K562 (cell line): ENCODE measurements around the gene SUPT3H. TPM values are rescaled to one million over a fixed set of nuclear protein-coding genes. Genes with fewer than 3 reads are reported as not detected.
"Not testable (repeated sequence)": the region's sequence is repeated elsewhere in the genome, so short reads cannot be mapped to it uniquely, and the experiment has no call there.

ENCODE experiments used
- ATAC-seq: fragments of 200-7000 bp; cut with Tn5 transposase; 3 replicates; pipeline ENCODE4 v1.9.1; 2020; ENCODE audit warnings: moderate library complexity
- BruUV-seq: library from RNA; stranded (reverse); fragments of 400-500 nt; replicated peaks from 2 replicates; lab custom pipeline; 2021; lab: Mats Ljungman, UMichigan
- CTCF ChIA-PET: fragments of 300-600 bp; formaldehyde crosslinking; extraction: SDS; loops from one replicate; lab custom pipeline; 2021; ENCODE audit warnings: low intra/inter-chr PET ratio; lab: Yijun Ruan, JAX
- POLR2A ChIA-PET: fragments of 300-600, 350-650 bp; sonication (Branson Sonifier 250); formaldehyde crosslinking; extraction: SDS; loops from one replicate; lab custom pipeline; 2021; ENCODE audit warnings: antibody characterized with exemption, inconsistent platforms; lab: Yijun Ruan, JAX
- DNase-seq, 4 experiments: peaks; one replicate each; pipeline versions ENCODE4 v3.0.0 to v3.0.0-alpha.2; 2011 to 2018; ENCODE audit warnings: low spot score in 3 of 4, mixed read lengths in 3 of 4; ENCODE audit errors: extremely low read depth in 1 of 4
- FAIRE-seq: peaks from 2 replicates; lab custom pipeline; 2011; peaks lifted over from hg19 to GRCh38; lab: Jason Lieb, UNC
- H2AFZ ChIP-seq: 2 replicates; pipeline ENCODE4 v1.6.0; 2011; ENCODE audit warnings: low read depth, low read length, control low read depth, inconsistent platforms
- H3K27ac ChIP-seq: fragments of 200-600 bp; 3 replicates; pipeline ENCODE4 v1.8.0; 2011; ENCODE audit warnings: low read depth, mild to moderate bottlenecking, control low read depth, inconsistent platforms, low read length, moderate library complexity, mixed read lengths; ENCODE audit errors: extremely low read depth
- H3K27me3 ChIP-seq, 2 experiments: fragments of 300-600 bp in 1 of 2; 2 replicates in 1 of 2; 3 replicates in 1 of 2; pipeline versions ENCODE4 v1.6.0 to v1.8.0; 2011; ENCODE audit warnings: inconsistent platforms in 2 of 2, low read length in 2 of 2, mild to moderate bottlenecking in 1 of 2, mixed read lengths in 1 of 2, moderate library complexity in 1 of 2; ENCODE audit not compliant: control insufficient read depth in 2 of 2, insufficient read depth in 2 of 2
- H3K36me3 ChIP-seq: fragments of 300-600 bp; 3 replicates; pipeline ENCODE4 v1.8.0; 2011; ENCODE audit warnings: mild to moderate bottlenecking, low read length, inconsistent platforms; ENCODE audit not compliant: control insufficient read depth, insufficient read depth
- H3K4me1 ChIP-seq, 2 experiments: fragments of 200-600 bp in 1 of 2; replicated peaks in 1 of 2; 2 replicates in 1 of 2; 3 replicates in 1 of 2; pipeline versions ENCODE4 v1.5.1 to v1.8.0; 2011; ENCODE audit warnings: inconsistent platforms in 2 of 2, low read length in 2 of 2, mild to moderate bottlenecking in 1 of 2, mixed read lengths in 1 of 2, moderate library complexity in 1 of 2; ENCODE audit not compliant: control insufficient read depth in 2 of 2, insufficient read depth in 2 of 2
- H3K4me2 ChIP-seq: 2 replicates; pipeline ENCODE4 v1.6.1; 2011; ENCODE audit warnings: low read length, control low read depth, inconsistent platforms, mixed read lengths; ENCODE audit not compliant: insufficient read depth
- H3K4me3 ChIP-seq: fragments of 200-600 bp; sonication (generic), shearing (Covaris generic); 2 replicates; pipeline ENCODE4 v1.5.1; 2016; ENCODE audit warnings: control low read depth, inconsistent platforms
- H3K79me2 ChIP-seq: fragments of 200-600 bp; 3 replicates; pipeline ENCODE4 v1.8.0; 2011; ENCODE audit warnings: low read length, inconsistent platforms; ENCODE audit not compliant: control insufficient read depth, insufficient read depth
- H3K9ac ChIP-seq, 2 experiments: 2 replicates each; pipeline versions ENCODE4 v1.6.0 to v1.6.1; 2011; ENCODE audit warnings: low read depth in 2 of 2, low read length in 2 of 2, control low read depth in 1 of 2, inconsistent platforms in 1 of 2, mild to moderate bottlenecking in 1 of 2, mixed read lengths in 1 of 2; ENCODE audit not compliant: insufficient read depth in 1 of 2
- H3K9me1 ChIP-seq: one replicate; pipeline ENCODE4 v1.6.0; 2011; ENCODE audit warnings: inconsistent platforms, mild to moderate bottlenecking, low read length, moderate library complexity; ENCODE audit not compliant: control insufficient read depth, insufficient read depth
- H3K9me3 ChIP-seq: replicated peaks from 2 replicates; pipeline ENCODE4 v1.5.1; 2011; ENCODE audit warnings: low read depth, low read length, inconsistent platforms; ENCODE audit not compliant: control insufficient read depth, insufficient read depth
- H4K20me1 ChIP-seq: replicated peaks from 2 replicates; pipeline ENCODE4 v1.6.1; 2011; ENCODE audit warnings: low read length, inconsistent platforms, mixed read lengths; ENCODE audit not compliant: control insufficient read depth, insufficient read depth
- HMBOX1 ChIP-seq: sonication (generic); IDR thresholded peaks from 2 replicates; pipeline ENCODE4 v1.6.1; 2016
- ZNF311 ChIP-seq: fragments of 250-450 bp; sonication (Bioruptor Pico); IDR thresholded peaks from 2 replicates; pipeline ENCODE4 v1.4.0; 2020; ENCODE audit warnings: mild to moderate bottlenecking, moderate library complexity
- WGBS: fragments of 100-300 bp; shearing (Covaris generic); methylation state at CpG from one replicate; pipeline ENCODE4 v1.1.6; 2016; ENCODE audit warnings: low coverage, mixed read lengths; ENCODE audit not compliant: insufficient coverage; ENCODE audit errors: missing lambda C conversion rate; 5-methylcytosine and 5-hydroxymethylcytosine counted together
- in situ Hi-C: fragments of 300-500 bp; cut with MboI; formaldehyde crosslinking; loops from 4 replicates; pipeline ENCODE4 v1.15.0; 2018; ENCODE audit warnings: inconsistent platforms, mixed read lengths
- intact Hi-C: fragments of 100-400 bp; cut with micrococcal nuclease; formaldehyde crosslinking; loops from 2 replicates; pipeline ENCODE4 v1.14.2; 2022
- polyA plus RNA-seq, 8 experiments: library from polyadenylated mRNA; depleted of rRNA in 4 of 8; stranded (reverse) in 5 of 8; unstranded in 3 of 8; fragments of >200 nt; fragmentation: Nextera tagmentation in 2 of 8; fragmentation: Illumina TruSeq in 1 of 8; extraction: Ambion mirVana in 2 of 8; extraction: Trizol in 1 of 8; gene quantifications; 2 replicates each; pipeline versions ENCODE4 v1.2.1 to v1.2.3, GENCODE V29; 2011 to 2014; ENCODE audit warnings: inconsistent platforms in 1 of 8, missing spikeins in 1 of 8
- total RNA-seq, 7 experiments: library from RNA; depleted of rRNA in 6 of 7; stranded (reverse); fragments of >200 nt in 6 of 7; fragmentation: Illumina TruSeq in 2 of 7; extraction: Trizol in 2 of 7; gene quantifications; 2 replicates each; pipeline versions ENCODE4 v1.2.1 to v1.2.3, GENCODE V29; 2011 to 2021; ENCODE audit warnings: low replicate concordance in 1 of 7

The SUPT3H gene
- total and polyA plus RNA-seq, 9 of the 15 experiments (the other 6 are each of a cell fraction or from before 2014, with no cell fraction given), result 7.2 to 16.3 (median 11.9) TPM

DNA sequence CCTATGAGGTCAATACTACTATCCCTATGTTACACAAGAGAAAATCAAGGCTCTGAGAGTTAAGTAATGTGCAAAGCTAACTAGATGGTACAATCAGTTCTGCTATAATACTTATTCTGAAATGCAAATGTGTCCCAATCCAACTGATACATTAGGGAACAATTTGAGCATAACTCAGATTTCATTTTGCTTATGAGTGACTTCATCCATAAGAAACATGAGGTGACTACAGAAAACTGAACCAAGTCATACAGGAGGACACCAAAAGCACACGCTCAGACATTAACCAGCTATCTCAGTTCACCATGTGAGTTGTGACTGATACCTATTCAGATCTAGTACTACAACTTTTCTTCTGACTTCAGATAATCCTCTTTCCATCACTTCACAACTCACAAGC lies 229.5 kb downstream of the SUPT3H start:
- Histone ChIP-seq H3K4me2 (no peak overlapping the region), H3K9ac (no peak overlapping the region), H3K79me2 (no peaks in the 10 kb centered on the region), H3K9me3 (0 out of 2 replicates have a peak, but pooled peaks cover 3% of the 10 kb centered on the region), H3K27ac (no peak overlapping the region), H3K4me3 (no peak overlapping the region), H3K4me1 (no peaks in the 10 kb centered on the region; a peak in 1 of 5 replicates), H4K20me1 (no peaks in the 10 kb centered on the region), H2AFZ (no peak overlapping the region), H3K27me3 (no peaks in the 10 kb centered on the region), H3K9me1 (no peaks in the 10 kb centered on the region), H3K36me3 (no peaks in the 10 kb centered on the region)
- intact Hi-C loops (no loop called here), in situ Hi-C loops (no loop called here)
- 22% methylated on average over 1 of the region's 1 CpG for WGBS
- POLR2A ChIA-PET, result no interaction called here
- TF ChIP-seq HMBOX1 (peak; percentile 63; the same call in 1 of the 2 replicates), ZNF311 (no peak)
- FAIRE-seq (no peak), ATAC-seq (no peak), DNase-seq (no peak)
- BruUV-seq, result no TSS peak
- CTCF ChIA-PET, result no interaction called here

- DNase-seq, ATAC-seq: not testable (repeated sequence)
Measured at GRCh38 chr6:45145658-45146057, 232.1 kb downstream of the SUPT3H start.

More at GRCh38 chr6:45145658-45146057, 232.1 kb downstream of the SUPT3H start:
- FAIRE-seq, CTCF ChIA-PET, in situ Hi-C loops, H3K27me3 ChIP-seq, H3K79me2 ChIP-seq, H4K20me1 ChIP-seq, H2AFZ ChIP-seq, intact Hi-C loops, H3K4me1 ChIP-seq, H3K27ac ChIP-seq, H3K4me2 ChIP-seq, H3K9me1 ChIP-seq, H3K4me3 ChIP-seq, H3K36me3 ChIP-seq, H3K9me3 ChIP-seq, H3K9ac ChIP-seq, BruUV-seq: not testable (repeated sequence)
- POLR2A ChIA-PET, result interaction anchor here (0.8 kb wide), 1 partner anchor 10 kb away, joined by 4 read pairs; no protein-coding TSS in a partner anchor
- WGBS, result 2% methylated on average over 3 of the region's 3 CpGs
